Thoracic aorta (tissue), 2 donors: ENCODE data around the gene FEM1B. TPM values are rescaled to one million over a fixed set of nuclear protein-coding genes. Genes with fewer than 3 reads are reported as not detected.

Source experiments
- ATAC-seq: fragments of 150-250 bp; one replicate; pipeline ENCODE4 v1.8.0; 2017; ENCODE audit warnings: low read depth; ENCODE audit not compliant: insufficient number of reproducible peaks, low FRiP score
- DNase-seq: peaks from one replicate; pipeline ENCODE4 v3.0.0-alpha.2; 2020; ENCODE audit warnings: low spot score
- H3K27ac ChIP-seq, 2 donors: fragments of 200-600 bp; sonication (generic); 1 replicate in 1 of 2; 2 replicates in 1 of 2; pipeline ENCODE4 v1.5.1; 2016; ENCODE audit warnings: mild to moderate bottlenecking in 2 of 2, moderate library complexity in 2 of 2
- H3K27me3 ChIP-seq: fragments of 200-600 bp; sonication (generic); replicated peaks from 2 replicates; pipeline ENCODE4 v1.6.0; 2016; ENCODE audit warnings: mild to moderate bottlenecking; ENCODE audit not compliant: insufficient read depth
- H3K36me3 ChIP-seq: fragments of 200-600 bp; sonication (generic); one replicate; pipeline ENCODE4 v1.5.1; 2016
- H3K4me1 ChIP-seq, 2 donors: fragments of 200-600 bp; sonication (generic); 1 replicate in 1 of 2; 2 replicates in 1 of 2; pipeline versions ENCODE4 v1.5.1 to v1.6.0; 2016; ENCODE audit warnings: low read depth in 2 of 2, mild to moderate bottlenecking in 1 of 2; ENCODE audit not compliant: control insufficient read depth in 1 of 2
- H3K4me3 ChIP-seq: fragments of 200-600 bp; sonication (generic); 2 replicates; pipeline ENCODE4 v1.5.1; 2016; ENCODE audit warnings: mild to moderate bottlenecking
- H3K9me3 ChIP-seq: fragments of 200-600 bp; sonication (generic); 2 replicates; pipeline ENCODE4 v1.5.1; 2016
- total RNA-seq, 2 donors: library from RNA; depleted of rRNA; stranded (reverse); fragments of >200 nt; gene quantifications; one replicate each; pipeline versions ENCODE4 v1.1.0 to v1.2.3, GENCODE V29; 2016
- TF ChIP-seq, protein P1 (sequence below): fragments of 200-600 bp; sonication (generic); IDR thresholded peaks from one replicate; pipeline ENCODE4 v1.5.1; 2019; ENCODE audit warnings: antibody characterized with exemption

Gene FEM1B
- total RNA-seq, 2 donors from 2014 or later = 31.1 to 56.2 TPM

DNA sequence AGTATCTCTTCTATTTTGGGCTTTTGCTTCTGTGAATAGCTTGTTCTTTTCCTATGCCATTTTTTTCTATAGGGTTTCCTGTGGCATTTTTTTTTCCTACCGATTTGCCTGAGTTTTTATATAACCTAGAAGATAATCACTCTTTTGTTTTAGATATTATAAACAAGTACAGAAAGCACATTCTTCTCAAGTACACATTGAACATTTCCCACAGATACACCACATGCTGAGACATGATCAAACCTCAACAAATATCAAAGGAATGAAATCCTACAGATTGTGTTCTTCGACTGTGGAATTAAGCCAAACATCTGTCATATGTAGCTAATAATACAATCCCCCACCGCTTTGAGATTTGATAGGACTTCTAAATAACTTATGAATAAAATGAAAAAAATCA, 9.1 kb upstream of the FEM1B start:
- no peaks in the 10 kb centered on the region for H3K36me3 ChIP-seq
- H3K4me1 ChIP-seq = peaks cover 13 to 29% of the 10 kb centered on the region in 2 donors
- TF ChIP-seq, protein P1, sequence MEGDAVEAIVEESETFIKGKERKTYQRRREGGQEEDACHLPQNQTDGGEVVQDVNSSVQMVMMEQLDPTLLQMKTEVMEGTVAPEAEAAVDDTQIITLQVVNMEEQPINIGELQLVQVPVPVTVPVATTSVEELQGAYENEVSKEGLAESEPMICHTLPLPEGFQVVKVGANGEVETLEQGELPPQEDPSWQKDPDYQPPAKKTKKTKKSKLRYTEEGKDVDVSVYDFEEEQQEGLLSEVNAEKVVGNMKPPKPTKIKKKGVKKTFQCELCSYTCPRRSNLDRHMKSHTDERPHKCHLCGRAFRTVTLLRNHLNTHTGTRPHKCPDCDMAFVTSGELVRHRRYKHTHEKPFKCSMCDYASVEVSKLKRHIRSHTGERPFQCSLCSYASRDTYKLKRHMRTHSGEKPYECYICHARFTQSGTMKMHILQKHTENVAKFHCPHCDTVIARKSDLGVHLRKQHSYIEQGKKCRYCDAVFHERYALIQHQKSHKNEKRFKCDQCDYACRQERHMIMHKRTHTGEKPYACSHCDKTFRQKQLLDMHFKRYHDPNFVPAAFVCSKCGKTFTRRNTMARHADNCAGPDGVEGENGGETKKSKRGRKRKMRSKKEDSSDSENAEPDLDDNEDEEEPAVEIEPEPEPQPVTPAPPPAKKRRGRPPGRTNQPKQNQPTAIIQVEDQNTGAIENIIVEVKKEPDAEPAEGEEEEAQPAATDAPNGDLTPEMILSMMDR = no peak
- H3K4me3 ChIP-seq = no peak overlapping the region
- ATAC-seq (no peak), DNase-seq (no peak)
- H3K27ac ChIP-seq = no peak overlapping the region
- H3K9me3 ChIP-seq = no peaks in the 10 kb centered on the region
- no peaks in the 10 kb centered on the region for H3K27me3 ChIP-seq

DNA sequence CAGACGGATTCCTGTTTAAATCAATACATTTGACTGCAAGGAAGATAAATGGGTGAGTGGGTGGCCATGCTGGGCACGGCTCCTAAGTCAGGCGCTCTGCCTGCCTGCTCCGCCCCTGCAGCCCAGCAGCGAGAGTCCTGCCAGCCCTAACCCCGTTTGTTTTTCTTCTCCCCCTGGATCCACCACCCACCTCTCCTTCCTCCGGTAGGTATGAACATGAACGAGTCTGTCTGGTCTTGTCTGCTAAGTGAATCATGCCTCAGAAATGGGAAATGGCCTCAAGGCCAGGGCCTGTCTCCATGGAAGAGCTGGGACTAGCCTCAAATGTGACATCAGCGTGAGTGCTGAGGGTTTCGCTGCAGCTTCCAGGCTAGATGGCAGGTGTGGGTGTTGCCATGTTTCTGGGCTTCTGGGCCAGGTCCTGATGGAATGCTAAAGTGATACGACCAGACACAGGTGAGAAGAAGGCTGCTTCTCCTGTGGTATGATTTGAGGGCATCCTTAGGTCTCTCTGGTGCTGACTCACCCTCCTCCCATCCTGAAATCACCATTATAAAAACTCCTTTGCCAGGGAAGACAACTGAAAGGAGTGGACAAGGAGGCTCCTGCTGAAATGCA, 5.6 kb upstream of the FEM1B start:
- Histone ChIP-seq H3K4me1 (peaks cover 18 to 63% of the 10 kb centered on the region in 2 donors), H3K27ac (peak overlapping the region; percentile 98 to 99), H3K27me3 (no peaks in the 10 kb centered on the region), H3K9me3 (no peaks in the 10 kb centered on the region), H3K36me3 (no peaks in the 10 kb centered on the region), H3K4me3 (no peak overlapping the region)
- no peak for ATAC-seq
- no peak for DNase-seq
- TF ChIP-seq, protein P1 = no peak

DNA sequence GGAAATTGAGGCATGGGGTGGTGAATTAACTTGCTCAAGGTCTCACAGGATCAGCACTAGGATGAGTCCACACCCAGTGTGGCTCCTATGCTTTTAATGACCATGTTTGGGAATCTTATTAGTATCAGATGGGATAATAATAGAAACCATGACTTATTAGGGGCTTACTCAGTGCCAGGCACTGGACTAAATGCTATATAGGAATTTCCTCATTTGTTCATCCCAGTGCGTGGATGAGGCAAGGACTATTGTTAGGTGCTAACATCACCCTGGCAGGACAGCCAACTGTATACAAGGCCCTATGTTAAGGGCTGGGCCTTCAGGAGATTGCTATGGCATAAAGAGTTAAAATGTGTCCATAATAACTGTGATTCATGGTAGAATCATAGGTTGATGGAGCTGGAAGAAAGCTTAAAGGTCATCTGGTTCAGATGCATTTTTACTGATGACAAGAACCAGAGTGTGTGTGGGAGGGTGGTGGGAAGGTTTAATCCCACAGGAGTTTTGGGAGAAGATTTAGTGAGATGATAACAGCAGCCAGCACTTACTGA, 4.7 kb upstream of the FEM1B start:
- no peak overlapping the region for H3K4me3 ChIP-seq
- H3K27ac ChIP-seq = peak overlapping the region; percentile 98 to 99
- no peaks in the 10 kb centered on the region for H3K36me3 ChIP-seq
- no peaks in the 10 kb centered on the region for H3K9me3 ChIP-seq
- H3K27me3 ChIP-seq = no peaks in the 10 kb centered on the region
- DNase-seq (peak; percentile 50), ATAC-seq (peak; percentile 64)
- peaks cover 18 to 63% of the 10 kb centered on the region in 2 donors for H3K4me1 ChIP-seq
- TF ChIP-seq, protein P1 = no peak

DNA sequence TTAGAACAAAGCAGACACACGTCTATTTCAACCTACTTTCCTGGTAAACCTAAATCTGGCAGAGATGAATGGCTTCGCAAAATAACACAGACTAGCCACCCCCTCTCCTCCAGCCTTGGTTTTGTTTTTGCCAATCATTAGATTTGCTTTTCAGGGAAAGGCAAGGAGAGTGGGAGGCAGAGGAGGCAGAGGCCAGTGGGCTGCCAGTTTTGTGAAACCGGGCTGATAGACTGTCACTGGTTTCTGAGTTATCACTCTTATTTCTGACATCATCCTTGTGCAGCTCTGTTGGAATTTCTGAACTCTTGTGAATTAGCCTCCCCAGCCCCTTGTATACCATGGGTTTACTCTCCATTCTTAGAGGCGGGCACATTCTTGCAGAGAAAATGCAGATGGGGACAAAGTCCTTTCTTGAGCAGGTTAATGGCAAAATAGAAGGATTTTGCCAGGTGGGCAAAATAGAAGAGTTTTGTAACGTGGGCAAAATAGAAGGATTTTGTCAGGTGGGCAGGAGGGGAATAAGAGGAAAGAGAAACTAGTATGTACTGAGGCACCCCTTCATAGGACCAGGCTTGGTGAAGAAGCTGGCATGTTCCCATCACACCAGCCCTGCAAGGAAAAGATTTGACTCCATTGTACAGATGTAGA, 3.2 kb upstream of the FEM1B start:
- H3K4me1 ChIP-seq = peaks cover 18 to 63% of the 10 kb centered on the region in 2 donors
- no peak overlapping the region for H3K4me3 ChIP-seq
- peak overlapping the region; percentile 98 to 99 for H3K27ac ChIP-seq
- no peaks in the 10 kb centered on the region for H3K9me3 ChIP-seq
- DNase-seq (no peak), ATAC-seq (no peak)
- TF ChIP-seq, protein P1 = no peak
- H3K27me3 ChIP-seq = no peaks in the 10 kb centered on the region
- H3K36me3 ChIP-seq = no peaks in the 10 kb centered on the region

DNA sequence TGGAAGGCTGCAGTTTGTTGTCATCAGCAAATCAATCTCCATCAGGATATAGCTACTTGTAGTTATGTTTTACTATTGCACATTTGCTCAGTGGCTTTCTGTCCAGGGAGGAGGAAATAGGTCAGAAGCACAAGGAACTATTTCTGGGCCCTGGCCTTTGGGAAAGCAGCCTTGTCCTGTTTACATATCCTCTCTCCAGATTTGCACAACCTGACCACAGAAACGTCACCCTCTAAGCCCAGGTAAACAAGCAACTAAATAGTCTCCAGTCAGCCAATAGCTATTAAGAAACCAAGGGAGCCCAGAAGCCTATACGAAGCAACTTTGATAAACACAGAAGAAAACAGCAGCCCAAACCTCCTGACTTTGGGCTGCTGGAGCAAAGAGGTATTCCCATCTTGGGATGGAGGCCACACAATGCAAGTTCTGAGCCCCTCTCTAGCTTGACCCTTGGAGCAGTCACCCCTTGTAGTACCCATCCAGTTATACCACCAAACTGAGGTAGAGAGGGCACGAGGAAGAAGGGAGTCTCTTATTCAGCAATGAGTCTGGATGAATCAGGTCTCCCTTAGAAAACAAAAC, 2.3 kb upstream of the FEM1B start:
- H3K4me3 ChIP-seq = no peak overlapping the region
- DNase-seq = no peak
- H3K27me3 ChIP-seq = no peaks in the 10 kb centered on the region
- no peak for ATAC-seq
- TF ChIP-seq, protein P1 = no peak
- H3K27ac ChIP-seq = peak overlapping the region; percentile 98 to 99
- peaks cover 18 to 67% of the 10 kb centered on the region in 2 donors for H3K4me1 ChIP-seq
- H3K9me3 ChIP-seq = no peaks in the 10 kb centered on the region
- H3K36me3 ChIP-seq = no peaks in the 10 kb centered on the region
